GOT3 (cell line): Measurements from ENCODE around the gene MARK4.
"Not testable (repeated sequence)": the region's sequence is repeated elsewhere in the genome, so short reads cannot be mapped to it uniquely, and the experiment has no call there.

Experiments used
- DNase-seq: peaks from one replicate; lab custom pipeline; 2025; ENCODE audit warnings: mixed read lengths; lab: John Stamatoyannopoulos, UW

The MARK4 gene

GRCh38 chr19:45306518-45307027 lies 55.5 kb downstream of the MARK4 start:
- no peak for DNase-seq

GRCh38 chr19:45307361-45307760 lies 56.3 kb downstream of the MARK4 start:
- no peak for DNase-seq

- DNase-seq = not testable (repeated sequence)
Observed at GRCh38 chr19:45309322-45309721, 58.3 kb downstream of the MARK4 start.

GRCh38 chr19:45311621-45312020 lies 60.5 kb downstream of the MARK4 start:
- DNase-seq = no peak

- not testable (repeated sequence) for DNase-seq
Observed at GRCh38 chr19:45312285-45312684, 61.2 kb downstream of the MARK4 start.

- DNase-seq = no peak
Observed at GRCh38 chr19:45314708-45315245, 63.7 kb downstream of the MARK4 start.

GRCh38 chr19:45315304-45315703 lies 64.2 kb downstream of the MARK4 start:
- no peak for DNase-seq

- no peak for DNase-seq
Observed at GRCh38 chr19:45320997-45321775, 70.1 kb downstream of the MARK4 start.

GRCh38 chr19:45321848-45322247 lies 70.8 kb downstream of the MARK4 start:
- DNase-seq = no peak

GRCh38 chr19:45322311-45322710 lies 71.2 kb downstream of the MARK4 start:
- no peak for DNase-seq

- DNase-seq = no peak
Observed at GRCh38 chr19:45322744-45323281, 71.7 kb downstream of the MARK4 start, which contains the start of gene CKM. Gene CKM, minus strand, starts transcription at chr19:45322875. Its CDS starts 3,162 bp downstream, at chr19:45319713.

- DNase-seq = no peak
Observed at GRCh38 chr19:45323671-45324081, 72.6 kb downstream of the MARK4 start.

- DNase-seq = no peak
Observed at GRCh38 chr19:45324349-45324907, 73.4 kb downstream of the MARK4 start.

- no peak for DNase-seq
Observed at GRCh38 chr19:45327404-45328143, 76.5 kb downstream of the MARK4 start.

- DNase-seq = no peak
Observed at GRCh38 chr19:45331411-45331810, 80.3 kb downstream of the MARK4 start.

- DNase-seq = no peak
Observed at GRCh38 chr19:45333609-45334303, 82.7 kb downstream of the MARK4 start.

- not testable (repeated sequence) for DNase-seq
Observed at GRCh38 chr19:45334881-45335280, 83.8 kb downstream of the MARK4 start.

GRCh38 chr19:45336696-45337251 lies 85.7 kb downstream of the MARK4 start:
- no peak for DNase-seq

GRCh38 chr19:45339629-45340028 lies 88.6 kb downstream of the MARK4 start:
- DNase-seq = no peak

GRCh38 chr19:45340232-45340898 lies 89.3 kb downstream of the MARK4 start, which contains the start of gene KLC3:
Gene KLC3, plus strand, starts transcription at chr19:45340750. Its CDS starts 4,792 bp downstream, at chr19:45345542.
- DNase-seq = no peak
